ENCODE measurements around the gene THAP10. TPM values are rescaled to one million over a fixed set of nuclear protein-coding genes. Genes with fewer than 3 reads are reported as not detected.

THAP10 gene
- total RNA-seq, 3 donors from 2014 or later, result not detected

Other genes starting within 250 kb of the THAP10 start
- gene UACA, start 128.9 kb downstream of the THAP10 start, total RNA-seq, result 1 to 10 TPM in 1 of 3 donors, under 1 TPM in 2; 0.33 to 1.1 (median 0.61) TPM
- under 1 TPM; 0.05 to 0.61 (median 0.19) TPM for gene LARP6, start 38.3 kb downstream of the THAP10 start, total RNA-seq
- gene LRRC49, start 393 bp upstream of the THAP10 start, total RNA-seq, result not detected
- gene THSD4, start 223.0 kb upstream of the THAP10 start, total RNA-seq, result under 1 TPM; 0.08 to 0.16 (median 0.11) TPM

All from activated T-cell treated with anti-CD3 and anti-CD28 coated beads, Interleukin-2, amount 50 U/mL, for 4 hours (primary cell).